ENCODE measurements around the gene ATP8B3.
A peak's percentile ranks its signal among the peaks of the same experiment; 100 is the strongest.

- TF ChIP-seq CTCF (optimal IDR thresholded peaks at IDR 0.05 in 1 of 3, IDR thresholded peaks at IDR 0.05 in 1 of 3, conservative IDR thresholded peaks at IDR 0.05 in 1 of 3; ENCODE audit: extremely low read depth in 1 of 3, insufficient read depth in 2 of 3, low read length in 3 of 3) (peak; percentile 95 to 98 (median 96)), EZH2 (IDR thresholded peaks at IDR 0.05; ENCODE audit: low read length) (no peak)
Observed at GRCh38 chr19:1853295-1854038, 41.4 kb upstream of the ATP8B3 start.
